K562 (cell line): ENCODE data around the gene METTL22. TPM values are rescaled to one million over a fixed set of nuclear protein-coding genes. Genes with fewer than 3 reads are reported as not detected.

Experiments
- BCOR ChIP-seq: fragments of 450-650 bp; IDR thresholded peaks from 2 replicates; pipeline ENCODE4 v1.6.1; 2016
- CAMTA2 ChIP-seq: fragments of 250-450 bp; sonication (Bioruptor Pico); conservative IDR thresholded peaks from 2 replicates; pipeline ENCODE4 v1.5.1; 2022
- CBX3 ChIP-seq, 2 experiments: IDR thresholded peaks; 1 replicate in 1 of 2; 2 replicates in 1 of 2; pipeline ENCODE4 v1.6.1; 2012; ENCODE audit warnings: inconsistent platforms in 2 of 2, low read length in 2 of 2, borderline replicate concordance in 1 of 2, control low read depth in 1 of 2
- CEBPZ ChIP-seq: fragments of 150-350 bp; IDR thresholded peaks from 2 replicates; pipeline ENCODE4 v1.6.1; 2014; ENCODE audit warnings: low read depth, mild to moderate bottlenecking, low read length, borderline replicate concordance
- CSDE1 ChIP-seq, 2 experiments: fragments of 450-650 bp; IDR thresholded peaks; 2 replicates each; pipeline ENCODE4 v1.6.1; 2016; ENCODE audit warnings: mild to moderate bottlenecking in 1 of 2
- ELF4 ChIP-seq: fragments of 450-650 bp; formaldehyde crosslinking; IDR thresholded peaks from 2 replicates; pipeline ENCODE4 v1.4.0; 2022; ENCODE audit warnings: missing genetic modification characterization
- HEY1 ChIP-seq: fragments of 250-450 bp; sonication (Bioruptor Pico); IDR thresholded peaks from 2 replicates; pipeline ENCODE4 v1.5.0; 2020; ENCODE audit warnings: mild to moderate bottlenecking, moderate library complexity, borderline replicate concordance
- HNRNPL ChIP-seq: fragments of 200-400 bp; formaldehyde crosslinking; IDR thresholded peaks from 2 replicates; pipeline ENCODE4 v1.6.1; 2017; ENCODE audit warnings: low read depth, mild to moderate bottlenecking, low read length
- HNRNPLL ChIP-seq: fragments of 200-400 bp; formaldehyde crosslinking; IDR thresholded peaks from 2 replicates; pipeline ENCODE4 v1.6.1; 2017; ENCODE audit warnings: low read length, low read depth, mild to moderate bottlenecking; ENCODE audit not compliant: poor library complexity, severe bottlenecking
- KDM4B ChIP-seq, 2 experiments: fragments of 450-650 bp in 1 of 2; sonication (generic) in 1 of 2; IDR thresholded peaks; 2 replicates each; pipeline ENCODE4 v1.6.1; 2016 to 2017; ENCODE audit warnings: borderline replicate concordance in 2 of 2, antibody characterized with exemption in 1 of 2, low read depth in 1 of 2, mild to moderate bottlenecking in 1 of 2
- MCM2 ChIP-seq: fragments of 450-650 bp; IDR thresholded peaks from 2 replicates; pipeline ENCODE4 v1.6.1; 2017; ENCODE audit warnings: low read depth, mild to moderate bottlenecking
- MEF2D ChIP-seq: conservative IDR thresholded peaks from 2 replicates; pipeline ENCODE4 v1.6.1; 2016; ENCODE audit warnings: low read depth, missing genetic modification characterization, missing compliant biosample characterization
- NFRKB ChIP-seq: fragments of 450-650 bp; IDR thresholded peaks from 2 replicates; pipeline ENCODE4 v1.6.1; 2016; ENCODE audit warnings: low read depth
- POLR2H ChIP-seq: IDR thresholded peaks from 2 replicates; pipeline ENCODE4 v1.6.1; 2016; ENCODE audit warnings: missing genetic modification characterization, low read depth, mild to moderate bottlenecking, control low read depth, missing compliant biosample characterization, moderate library complexity
- PRDM10 ChIP-seq: fragments of 450-650 bp; IDR thresholded peaks from 2 replicates; pipeline ENCODE4 v1.6.1; 2018; ENCODE audit not compliant: partially characterized antibody
- RCOR1 ChIP-seq, 2 experiments: IDR thresholded peaks; 2 replicates each; pipeline ENCODE4 v1.6.1; 2012; ENCODE audit warnings: low read depth in 2 of 2, low read length in 2 of 2, borderline replicate concordance in 1 of 2, improper control_type of control experiment in 1 of 2
- RFX5 ChIP-seq: IDR thresholded peaks from 2 replicates; pipeline ENCODE4 v1.6.1; 2011; ENCODE audit warnings: low read depth, mild to moderate bottlenecking, improper control_type of control experiment, low read length
- SMARCA5 ChIP-seq: fragments of 450-650 bp; IDR thresholded peaks from 2 replicates; pipeline ENCODE4 v1.6.1; 2016
- SRF ChIP-seq, 2 experiments: fragments of 250-450, 450-650 bp in 1 of 2; sonication (Bioruptor Pico) in 1 of 2; sonication (generic) in 1 of 2; formaldehyde crosslinking; IDR thresholded peaks; 2 replicates each; pipeline versions ENCODE4 v1.5.0 to v1.5.1; 2020 to 2022; ENCODE audit warnings: mild to moderate bottlenecking in 1 of 2, missing genetic modification reagents in 1 of 2
- SUPT5H ChIP-seq: fragments of 450-650 bp; IDR thresholded peaks from 2 replicates; pipeline ENCODE4 v1.6.1; 2016
- ZBTB43 ChIP-seq: sonication (generic); formaldehyde crosslinking; IDR thresholded peaks from 2 replicates; pipeline ENCODE4 v1.8.0; 2023; ENCODE audit warnings: mild to moderate bottlenecking, missing genetic modification reagents
- ZFP30 ChIP-seq: fragments of 250-450 bp; sonication (Bioruptor Pico); IDR thresholded peaks from 2 replicates; pipeline ENCODE4 v1.8.0; 2022; ENCODE audit warnings: moderate library complexity, mild to moderate bottlenecking, inconsistent platforms, borderline replicate concordance
- polyA plus RNA-seq, 8 experiments: library from polyadenylated mRNA; depleted of rRNA in 4 of 8; stranded (reverse) in 5 of 8; unstranded in 3 of 8; fragments of >200 nt; fragmentation: Nextera tagmentation in 2 of 8; fragmentation: Illumina TruSeq in 1 of 8; extraction: Ambion mirVana in 2 of 8; extraction: Trizol in 1 of 8; gene quantifications; 2 replicates each; pipeline versions ENCODE4 v1.2.1 to v1.2.3, GENCODE V29; 2011 to 2014; ENCODE audit warnings: inconsistent platforms in 1 of 8, missing spikeins in 1 of 8
- total RNA-seq, 7 experiments: library from RNA; depleted of rRNA in 6 of 7; stranded (reverse); fragments of >200 nt in 6 of 7; fragmentation: Illumina TruSeq in 2 of 7; extraction: Trizol in 2 of 7; gene quantifications; 2 replicates each; pipeline versions ENCODE4 v1.2.1 to v1.2.3, GENCODE V29; 2011 to 2021; ENCODE audit warnings: low replicate concordance in 1 of 7

Gene METTL22
- total and polyA plus RNA-seq, 9 of the 15 experiments (the other 6 are each of a cell fraction or from before 2014, with no cell fraction given): 6.9 to 33.2 (median 18.5) TPM

- TF ChIP-seq MEF2D (tag) (no peak), KDM4B (IDR thresholded peaks at IDR 0.05; ENCODE audit: borderline replicate concordance in 2 of 2, low read depth in 1 of 2) (no peak), HEY1 (CRISPR knock-in tag) (no peak), CBX3 (IDR thresholded peaks at IDR 0.05; ENCODE audit: borderline replicate concordance in 1 of 2, low read length in 2 of 2) (no peak), MCM2 (no peak), SRF (CRISPR knock-in tag; IDR thresholded peaks at IDR 0.05) (no peak), PRDM10 (no peak), ELF4 (no peak), ZFP30 (no peak), HNRNPLL (no peak), CAMTA2 (CRISPR knock-in tag) (no peak), POLR2H (tag) (no peak), CEBPZ (no peak), RFX5 (no peak), HNRNPL (no peak), SMARCA5 (no peak), ZBTB43 (CRISPR knock-in tag) (no peak), SUPT5H (no peak), CSDE1 (IDR thresholded peaks at IDR 0.05) (no peak), NFRKB (no peak), BCOR (peak; percentile 77), RCOR1 (IDR thresholded peaks at IDR 0.05; ENCODE audit: borderline replicate concordance in 1 of 2, low read depth in 2 of 2, low read length in 2 of 2) (peak; percentile 46 to 95; a peak in 3 of 4 replicates)
Measured at GRCh38 chr16:8594149-8594666, 27.3 kb upstream of the METTL22 start (continued).
